GM18508 (cell line): ENCODE measurements around the gene KIAA1328.

ENCODE experiments used
- ATAC-seq: cut with Tn5 transposase; IDR thresholded peaks from one replicate; pipeline ENCODE4 v1.9.1; 2021; ENCODE audit warnings: moderate number of reproducible peaks; ENCODE audit not compliant: insufficient read depth, unreplicated experiment

KIAA1328 gene

GRCh38 chr18:37182340-37183135 is 353.6 kb downstream of the KIAA1328 start:
- ATAC-seq = no peak

- no peak for ATAC-seq
These were observed 355.4 kb downstream of the KIAA1328 start for GRCh38 chr18:37184209-37184868.

GRCh38 chr18:37188016-37188791 is 359.3 kb downstream of the KIAA1328 start:
- ATAC-seq = no peak

GRCh38 chr18:37199741-37200140 is 370.8 kb downstream of the KIAA1328 start:
- no peak for ATAC-seq

GRCh38 chr18:37207343-37207742 is 378.4 kb downstream of the KIAA1328 start:
- no peak for ATAC-seq

- ATAC-seq = no peak
These were observed 381.9 kb downstream of the KIAA1328 start for GRCh38 chr18:37210781-37211180.

- ATAC-seq = no peak
These were observed 389.2 kb downstream of the KIAA1328 start for GRCh38 chr18:37218022-37218590.

GRCh38 chr18:37219257-37219656 is 390.3 kb downstream of the KIAA1328 start:
- ATAC-seq = no peak

- ATAC-seq = no peak
These were observed 393.5 kb downstream of the KIAA1328 start for GRCh38 chr18:37222354-37222998.

GRCh38 chr18:37222999-37223378 is 394.1 kb downstream of the KIAA1328 start:
- no peak for ATAC-seq

- ATAC-seq = no peak
These were observed 396.4 kb downstream of the KIAA1328 start for GRCh38 chr18:37225279-37225678.

GRCh38 chr18:37230768-37231167 is 401.8 kb downstream of the KIAA1328 start:
- ATAC-seq = no peak

GRCh38 chr18:37231251-37231650 is 402.3 kb downstream of the KIAA1328 start:
- no peak for ATAC-seq

GRCh38 chr18:37235583-37235982 is 406.7 kb downstream of the KIAA1328 start:
- no peak for ATAC-seq

- no peak for ATAC-seq
These were observed 409.6 kb downstream of the KIAA1328 start for GRCh38 chr18:37238282-37239108.

GRCh38 chr18:37242091-37242490 is 413.2 kb downstream of the KIAA1328 start:
- no peak for ATAC-seq

- no peak for ATAC-seq
These were observed 414.1 kb downstream of the KIAA1328 start for GRCh38 chr18:37242826-37243560.

GRCh38 chr18:37243741-37244140 is 414.8 kb downstream of the KIAA1328 start:
- ATAC-seq = no peak

- no peak for ATAC-seq
These were observed 415.7 kb downstream of the KIAA1328 start for GRCh38 chr18:37244618-37245017.
